IPS-18c (cell line): Measurements from ENCODE around the gene UBA1.
A peak's percentile ranks its signal among the peaks of the same experiment; 100 is the strongest.

Source experiments
- H3K4me3 ChIP-seq: 2 replicates; pipeline ENCODE4 v1.7.0; 2013; ENCODE audit warnings: low read depth, mild to moderate bottlenecking, low read length, moderate library complexity; ENCODE audit not compliant: insufficient read depth
- H3K9me3 ChIP-seq: one replicate; pipeline ENCODE4 v1.6.1; 2013; ENCODE audit warnings: mild to moderate bottlenecking, low read length, moderate library complexity; ENCODE audit not compliant: control insufficient read depth, insufficient read depth

The UBA1 gene

DNA sequence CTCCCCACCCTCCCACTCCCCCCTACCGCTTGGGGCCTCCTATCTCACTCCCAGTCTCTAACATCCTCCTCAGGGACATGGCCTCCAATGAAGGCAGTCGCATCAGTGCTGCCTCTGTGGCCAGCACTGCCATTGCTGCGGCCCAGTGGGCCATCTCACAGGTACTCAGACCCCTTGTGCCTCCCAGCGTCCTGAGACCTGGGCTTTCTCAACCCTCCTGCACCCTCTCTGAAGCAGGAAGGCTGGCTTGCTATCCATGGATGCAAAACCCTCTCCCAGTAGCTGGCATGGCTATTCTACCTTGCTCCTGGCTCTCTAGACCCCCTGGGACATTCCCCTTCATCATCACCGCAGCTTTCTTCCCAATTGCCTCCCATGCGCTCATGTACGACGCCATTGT is 13.3 kb upstream of the UBA1 start:
- H3K4me3 ChIP-seq: no peak overlapping the region
- H3K9me3 ChIP-seq: peaks cover 2% of the 10 kb centered on the region

- peaks cover 2% of the 10 kb centered on the region for H3K9me3 ChIP-seq
These were observed 12.3 kb upstream of the UBA1 start for GRCh38 chrX:47181301-47181700.

DNA sequence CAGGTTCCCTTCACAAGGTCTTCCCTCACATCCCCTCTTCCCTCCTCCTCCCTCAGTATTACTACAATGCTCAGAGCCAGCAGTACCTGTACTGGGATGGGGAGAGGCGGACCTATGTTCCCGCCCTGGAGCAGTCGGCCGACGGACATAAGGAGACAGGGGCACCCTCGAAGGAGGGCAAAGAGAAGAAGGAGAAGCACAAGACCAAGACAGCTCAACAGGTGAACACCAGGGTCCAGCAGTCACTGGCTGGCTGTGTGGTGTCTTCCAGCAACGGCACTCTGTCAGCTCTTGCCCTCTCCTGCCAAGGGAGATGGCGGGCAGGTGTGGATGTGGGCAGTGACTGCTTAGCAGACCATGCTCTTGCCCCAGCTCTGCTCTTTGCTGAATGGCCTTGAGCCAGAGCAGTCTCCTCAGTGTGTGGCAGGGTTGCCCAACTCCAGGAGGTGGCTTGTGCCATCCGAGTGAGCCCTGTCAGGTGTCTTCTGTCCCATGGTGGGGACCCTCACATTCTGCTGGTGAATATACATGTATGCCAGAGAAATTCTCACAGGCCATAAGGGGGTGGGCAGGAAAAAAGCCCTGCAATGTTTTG is 11.4 kb upstream of the UBA1 start:
- Histone ChIP-seq H3K4me3 (no peak overlapping the region), H3K9me3 (peaks cover 2% of the 10 kb centered on the region)

More at GRCh38 chrX:47181301-47181700, 12.3 kb upstream of the UBA1 start:
- H3K4me3 ChIP-seq: no peak overlapping the region

DNA sequence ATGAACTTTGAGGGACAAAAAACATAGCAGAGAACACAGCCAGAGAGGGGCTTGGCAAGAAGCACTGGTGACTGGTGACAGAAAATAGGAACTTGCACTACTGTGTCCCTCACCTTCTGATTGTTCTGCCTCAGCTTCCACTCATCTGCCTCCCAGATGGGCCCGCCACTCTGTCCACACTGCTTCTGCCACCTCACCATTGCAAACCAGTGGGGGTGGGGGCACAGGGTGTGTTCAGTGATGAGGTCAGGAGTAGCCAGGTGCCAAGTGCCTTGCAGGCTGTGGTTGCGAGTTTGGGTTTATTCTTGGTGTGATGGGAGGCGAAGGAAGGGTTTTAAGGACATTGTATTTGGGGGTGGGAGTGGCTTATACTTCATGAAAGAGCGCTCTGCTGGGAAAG is 9.1 kb upstream of the UBA1 start:
- Histone ChIP-seq H3K4me3 (no peak overlapping the region), H3K9me3 (no peaks in the 10 kb centered on the region)

DNA sequence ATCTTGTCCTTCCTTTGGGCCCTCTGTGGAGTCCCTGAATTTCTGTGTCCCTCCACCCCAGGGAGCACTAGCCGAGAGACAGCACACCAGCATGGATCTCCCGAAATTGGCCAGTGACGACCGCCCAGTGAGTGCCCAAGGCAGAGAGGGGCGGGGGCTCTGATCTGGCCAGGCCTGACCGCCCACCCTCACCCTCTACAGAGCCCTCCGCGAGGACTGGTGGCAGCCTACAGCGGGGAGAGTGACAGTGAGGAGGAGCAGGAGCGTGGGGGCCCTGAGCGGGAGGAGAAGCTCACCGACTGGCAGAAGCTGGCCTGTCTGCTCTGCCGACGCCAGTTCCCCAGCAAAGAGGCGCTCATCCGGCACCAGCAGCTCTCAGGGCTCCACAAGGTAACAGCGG is 8.4 kb upstream of the UBA1 start:
- Histone ChIP-seq H3K9me3 (no peaks in the 10 kb centered on the region), H3K4me3 (no peak overlapping the region)

GRCh38 chrX:47186096-47186740 is 7.4 kb upstream of the UBA1 start:
- no peaks in the 10 kb centered on the region for H3K9me3 ChIP-seq

DNA sequence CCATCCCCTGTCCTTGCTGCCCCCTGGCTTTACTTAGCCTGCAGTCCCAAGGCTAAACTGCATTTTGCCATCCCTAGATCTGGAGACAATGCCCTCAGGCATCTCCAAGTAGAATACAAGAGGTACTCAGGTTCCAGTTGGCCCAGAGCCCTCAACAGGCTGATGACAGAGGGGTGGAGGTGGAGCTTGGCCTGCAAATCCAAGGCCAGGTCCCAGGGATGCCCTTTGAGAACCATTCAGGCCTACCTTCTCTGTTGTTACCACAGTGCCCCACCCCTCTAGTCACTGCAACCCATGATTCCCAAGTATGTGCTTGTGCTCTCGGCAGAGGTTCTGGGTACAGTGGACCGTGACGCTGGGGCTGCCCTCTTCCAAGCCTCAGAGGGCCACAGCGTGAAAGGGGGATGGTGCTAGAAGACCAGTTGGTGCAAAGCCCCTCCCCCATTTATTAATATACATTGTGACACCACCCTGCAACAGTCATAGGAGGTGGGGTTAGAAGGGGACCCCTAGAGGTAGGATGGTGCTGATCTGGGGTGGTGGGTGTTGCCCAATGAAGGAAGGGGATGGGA is 6.4 kb upstream of the UBA1 start:
- Histone ChIP-seq H3K9me3 (no peaks in the 10 kb centered on the region), H3K4me3 (no peak overlapping the region)

More at GRCh38 chrX:47186096-47186740, 7.4 kb upstream of the UBA1 start:
- no peak overlapping the region for H3K4me3 ChIP-seq

- H3K9me3 ChIP-seq: no peaks in the 10 kb centered on the region
- H3K4me3 ChIP-seq: no peak overlapping the region
These were observed 3.7 kb upstream of the UBA1 start for GRCh38 chrX:47189906-47190305.

DNA sequence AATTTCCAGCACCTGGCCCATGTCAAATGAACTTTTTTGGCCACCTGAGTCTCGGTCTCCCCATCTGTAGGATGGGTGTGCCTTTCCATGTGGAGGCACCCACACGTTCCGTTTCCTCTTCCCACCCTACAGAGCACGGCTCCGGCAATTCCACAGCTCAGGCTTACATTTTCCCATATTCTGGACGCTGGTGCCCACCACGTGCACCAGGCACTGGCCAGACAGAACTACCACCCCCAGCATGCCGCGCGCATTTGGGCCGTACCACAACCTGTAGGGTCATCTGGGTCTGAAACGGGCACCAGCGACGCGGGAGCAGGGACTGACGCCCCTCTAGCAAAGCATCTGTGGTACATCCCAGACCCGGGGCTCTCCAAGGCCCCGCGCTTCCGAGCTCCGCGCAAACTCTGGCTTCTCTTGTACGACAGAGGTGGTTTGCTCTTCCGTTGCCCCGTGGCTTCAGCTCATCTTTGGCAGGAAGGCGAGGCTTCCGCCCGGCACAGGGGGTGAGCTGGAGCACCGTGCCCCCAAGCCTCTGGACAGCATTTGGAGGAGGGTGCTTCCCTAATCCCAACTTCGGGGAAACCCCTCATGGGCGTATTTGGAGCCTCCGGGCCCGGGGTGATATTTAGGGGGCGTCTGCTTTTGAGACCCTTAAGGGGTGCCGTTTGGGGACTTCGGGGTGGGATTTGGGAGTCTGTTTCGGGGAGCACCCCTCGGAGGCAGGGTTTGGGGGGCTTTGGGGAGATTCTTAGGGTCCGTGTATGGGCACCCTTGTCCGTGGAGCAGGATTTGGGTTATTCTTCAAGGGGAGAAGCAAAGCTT is 3.0 kb upstream of the UBA1 start:
- H3K4me3 ChIP-seq: peak overlapping the region; percentile 70
- no peaks in the 10 kb centered on the region for H3K9me3 ChIP-seq

DNA sequence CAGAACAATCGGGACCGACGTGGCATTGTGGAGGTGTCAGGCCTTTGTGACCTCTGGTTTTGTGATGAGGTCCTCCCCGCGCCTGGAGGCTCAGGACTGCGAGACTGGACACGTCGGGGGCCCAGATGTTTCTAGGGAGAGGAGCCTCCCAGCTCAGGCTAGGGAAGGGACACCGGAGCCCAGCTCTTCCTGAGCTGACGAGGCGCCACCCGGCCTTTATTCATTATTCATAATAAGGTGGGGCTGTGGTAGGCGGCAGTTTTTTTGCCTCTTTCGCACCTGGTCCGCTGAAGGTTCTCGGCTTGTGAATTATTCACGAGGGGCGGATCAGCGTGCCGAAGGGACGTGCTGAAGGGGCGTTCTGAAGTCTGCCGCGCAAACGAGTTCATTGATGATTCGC is 2.3 kb upstream of the UBA1 start:
- Histone ChIP-seq H3K9me3 (no peaks in the 10 kb centered on the region), H3K4me3 (peak overlapping the region; percentile 70)

- Histone ChIP-seq H3K4me3 (peak overlapping the region; percentile 70), H3K9me3 (no peaks in the 10 kb centered on the region)
These were observed 1.7 kb upstream of the UBA1 start for GRCh38 chrX:47191806-47192401.

- H3K9me3 ChIP-seq: peaks cover 2% of the 10 kb centered on the region
- H3K4me3 ChIP-seq: peak overlapping the region; percentile 90
These were observed 662 bp downstream of the UBA1 start for GRCh38 chrX:47194194-47194787.

DNA sequence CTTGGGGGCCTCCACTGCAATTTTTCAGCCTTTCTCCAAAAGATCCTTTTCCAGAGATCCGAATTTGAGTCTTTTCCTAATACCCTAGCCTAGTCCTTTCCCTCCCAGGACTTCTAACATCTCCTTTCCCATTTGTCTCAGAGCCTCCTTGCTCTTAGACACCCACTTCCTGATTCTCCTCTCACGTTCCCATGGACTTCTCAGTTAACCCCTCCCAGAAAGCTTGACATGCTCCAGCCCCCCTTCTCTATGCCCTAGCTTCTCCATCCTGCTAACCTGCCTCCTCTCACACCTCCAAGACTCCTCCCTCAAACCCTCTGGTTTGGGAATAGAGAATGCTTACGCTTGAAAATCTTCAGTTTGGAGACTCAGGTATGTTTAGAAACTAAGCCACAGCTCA is 2.5 kb downstream of the UBA1 start:
- H3K4me3 ChIP-seq: peak overlapping the region; percentile 16; the same call in 1 of the 2 replicates

DNA sequence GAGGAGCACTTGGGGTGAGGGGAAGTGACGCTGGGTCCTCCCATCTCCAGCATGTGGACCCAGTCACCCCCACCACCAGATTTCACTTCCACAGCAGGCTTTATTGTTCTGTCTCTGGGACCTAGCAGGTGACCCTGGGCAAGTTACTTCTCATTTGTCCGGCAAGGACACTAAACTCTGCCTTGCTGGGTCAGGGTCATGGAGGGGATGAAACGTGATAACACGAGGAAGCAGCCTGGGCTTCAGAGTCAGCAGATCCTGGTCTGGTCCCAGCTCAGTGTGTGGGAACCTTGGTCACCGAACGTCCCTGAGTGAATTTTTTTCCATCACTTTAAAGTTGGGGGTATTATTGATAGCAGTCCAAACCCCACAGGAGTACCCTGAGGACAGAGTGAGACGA is 3.9 kb downstream of the UBA1 start:
- Histone ChIP-seq H3K9me3 (peaks cover 2% of the 10 kb centered on the region), H3K4me3 (peak overlapping the region; percentile 26; the same call in 1 of the 2 replicates)

More for the DNA sequence above, 2.5 kb downstream of the UBA1 start:
- peaks cover 2% of the 10 kb centered on the region for H3K9me3 ChIP-seq

DNA sequence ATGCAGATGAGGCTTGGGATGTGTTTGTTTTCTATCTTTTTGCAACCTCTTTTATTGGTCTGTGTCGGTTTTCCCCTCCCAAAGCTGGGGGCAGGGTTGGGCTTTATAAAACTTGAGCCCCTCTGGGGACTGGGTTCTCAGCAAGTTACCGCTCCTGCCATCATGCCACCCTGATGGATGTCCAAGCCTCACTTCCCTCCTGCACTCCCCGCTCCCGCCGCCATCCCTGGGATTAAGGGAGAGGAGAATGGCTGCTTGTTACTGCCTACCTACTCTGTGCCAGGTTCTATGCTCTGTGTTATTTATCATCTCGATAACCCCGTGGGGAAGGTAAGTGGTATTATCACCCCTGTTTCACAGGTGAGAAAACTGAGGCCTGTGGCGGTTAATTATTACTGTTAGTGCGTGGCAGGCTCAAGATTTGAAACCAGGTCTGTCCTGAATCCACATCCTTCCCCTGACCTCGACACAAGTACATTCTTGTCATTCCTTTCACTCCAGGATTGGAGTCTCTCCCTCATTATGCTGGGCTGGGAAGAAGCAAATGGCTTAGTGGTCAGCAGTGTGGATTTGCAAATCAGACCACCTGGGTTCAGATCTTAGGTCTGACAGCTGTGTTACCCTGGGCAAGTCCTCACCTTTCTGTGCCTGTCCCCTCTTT is 4.5 kb downstream of the UBA1 start:
- Histone ChIP-seq H3K9me3 (peaks cover 2% of the 10 kb centered on the region), H3K4me3 (no peak overlapping the region)

GRCh38 chrX:47198687-47199080 is 5.1 kb downstream of the UBA1 start:
- peaks cover 2% of the 10 kb centered on the region for H3K9me3 ChIP-seq

GRCh38 chrX:47199286-47199685 is 5.7 kb downstream of the UBA1 start:
- Histone ChIP-seq H3K9me3 (peaks cover 2% of the 10 kb centered on the region), H3K4me3 (no peak overlapping the region)

More at GRCh38 chrX:47198687-47199080, 5.1 kb downstream of the UBA1 start:
- H3K4me3 ChIP-seq: no peak overlapping the region
